LoVo (cell line): ENCODE measurements around the gene PPHLN1.

Source experiments
- DNase-seq: peaks from one replicate; pipeline ENCODE4 v3.0.0-alpha.2; 2016; ENCODE audit warnings: low spot score

PPHLN1 gene, protein sequence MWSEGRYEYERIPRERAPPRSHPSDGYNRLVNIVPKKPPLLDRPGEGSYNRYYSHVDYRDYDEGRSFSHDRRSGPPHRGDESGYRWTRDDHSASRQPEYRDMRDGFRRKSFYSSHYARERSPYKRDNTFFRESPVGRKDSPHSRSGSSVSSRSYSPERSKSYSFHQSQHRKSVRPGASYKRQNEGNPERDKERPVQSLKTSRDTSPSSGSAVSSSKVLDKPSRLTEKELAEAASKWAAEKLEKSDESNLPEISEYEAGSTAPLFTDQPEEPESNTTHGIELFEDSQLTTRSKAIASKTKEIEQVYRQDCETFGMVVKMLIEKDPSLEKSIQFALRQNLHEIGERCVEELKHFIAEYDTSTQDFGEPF

DNA sequence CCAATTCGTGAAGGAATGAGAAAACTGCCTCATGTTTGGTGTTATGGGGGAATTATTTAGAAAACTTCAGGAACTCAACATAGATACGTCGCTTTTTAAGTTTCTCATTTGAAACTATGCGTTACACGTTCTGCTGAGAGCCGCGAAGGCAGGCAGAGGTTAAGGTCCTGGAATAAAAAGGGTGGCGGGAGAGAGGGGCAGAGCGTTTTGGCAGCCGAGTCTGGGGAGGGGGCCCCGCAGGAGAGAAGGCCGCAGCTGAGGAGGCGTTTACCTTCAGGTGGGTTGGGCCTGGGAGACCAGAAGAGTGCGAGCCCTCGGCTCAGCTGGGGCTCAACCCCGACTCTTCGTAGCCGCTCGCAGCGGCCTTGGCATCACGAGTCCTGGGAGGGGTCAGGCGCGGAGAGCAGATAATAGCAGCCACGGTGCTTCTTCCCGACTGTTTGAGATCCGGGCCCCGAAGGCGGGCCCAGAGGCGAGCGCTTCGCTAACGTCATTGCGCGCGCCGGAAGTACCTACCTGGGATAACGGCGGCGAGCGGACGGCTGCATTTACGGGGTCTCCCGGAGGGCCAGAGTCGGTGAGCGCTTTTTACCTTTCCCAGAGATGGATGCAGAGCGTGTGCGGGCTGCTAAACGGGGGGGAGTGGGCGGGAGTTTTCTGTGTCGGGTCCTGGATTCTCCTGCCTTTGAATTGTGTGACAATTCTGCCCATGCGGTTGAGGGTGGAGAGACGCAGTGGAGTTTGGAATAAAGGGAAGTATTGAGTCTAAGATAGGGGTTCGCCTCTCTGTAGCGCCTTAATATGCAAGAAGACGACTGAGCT lies at the start of gene PPHLN1, which contains the start of gene ZCRB1:
PPHLN1 (plus strand) TSS at position 515 of the 822 bp plus-strand sequence. CDS start 9,736 bp downstream, outside the sequence.
ZCRB1 (minus strand) TSS at position 442 of the 822 bp plus-strand sequence. CDS start 1,992 bp downstream, outside the sequence.
- DNase-seq: peak; percentile 94

DNA sequence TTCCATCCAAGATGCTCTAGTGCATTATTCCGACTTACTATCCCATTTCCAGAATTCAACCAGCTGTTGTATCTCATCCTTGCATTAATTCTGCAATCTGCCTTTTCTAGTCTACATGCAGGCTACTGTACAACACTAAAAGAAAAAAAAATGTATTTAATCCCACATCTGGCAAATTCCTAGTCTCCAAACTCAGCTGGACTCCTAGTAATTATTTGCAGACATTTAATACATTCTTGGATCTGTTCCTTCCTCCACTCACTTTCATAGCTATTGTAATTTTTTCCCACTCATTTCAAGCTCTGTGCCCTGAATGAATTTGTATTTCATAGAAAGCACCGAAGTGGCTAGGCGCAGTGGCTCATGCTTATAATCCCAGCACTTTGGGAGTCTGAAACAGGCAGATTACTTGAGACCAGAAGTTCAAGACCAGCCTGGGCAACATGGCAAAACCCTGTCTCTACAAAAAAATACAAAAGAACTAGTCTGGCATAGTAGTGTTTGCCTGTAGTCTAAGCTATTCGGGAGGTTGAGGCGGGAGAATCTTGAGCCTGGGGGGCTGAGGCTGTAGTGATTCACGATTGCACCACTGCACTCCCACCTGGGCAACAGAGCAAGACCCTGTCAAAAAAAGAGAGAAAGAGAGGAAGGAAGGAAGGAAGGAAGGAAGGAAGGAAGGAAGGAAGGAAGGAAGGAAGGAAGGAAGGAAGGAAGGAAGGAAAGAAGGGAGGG lies 48.4 kb upstream of the PPHLN1 start:
- no peak for DNase-seq

GRCh38 chr12:42278128-42278510 lies 47.8 kb upstream of the PPHLN1 start:
- no peak for DNase-seq

- DNase-seq: no peak
These were observed 44.7 kb upstream of the PPHLN1 start for GRCh38 chr12:42281278-42281677.

DNA sequence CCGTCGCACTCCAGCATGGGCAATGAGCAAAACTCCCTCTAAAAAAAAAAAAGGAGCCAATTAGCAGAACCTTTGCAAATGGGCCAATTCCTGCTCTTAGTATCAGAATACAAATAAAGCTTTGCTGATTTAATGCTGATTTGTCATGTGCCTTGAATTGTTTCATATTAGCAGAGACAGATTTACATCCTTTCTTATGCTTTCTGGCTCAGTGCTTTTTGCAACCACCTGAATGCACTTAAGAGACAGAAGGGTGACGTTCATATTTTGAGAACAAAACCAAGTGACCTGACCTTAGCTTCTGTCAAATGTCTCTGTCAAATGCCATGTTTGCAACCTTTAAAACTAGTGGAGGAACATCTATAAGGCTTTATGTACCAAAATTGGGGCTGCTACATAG lies 44.1 kb upstream of the PPHLN1 start:
- no peak for DNase-seq

DNA sequence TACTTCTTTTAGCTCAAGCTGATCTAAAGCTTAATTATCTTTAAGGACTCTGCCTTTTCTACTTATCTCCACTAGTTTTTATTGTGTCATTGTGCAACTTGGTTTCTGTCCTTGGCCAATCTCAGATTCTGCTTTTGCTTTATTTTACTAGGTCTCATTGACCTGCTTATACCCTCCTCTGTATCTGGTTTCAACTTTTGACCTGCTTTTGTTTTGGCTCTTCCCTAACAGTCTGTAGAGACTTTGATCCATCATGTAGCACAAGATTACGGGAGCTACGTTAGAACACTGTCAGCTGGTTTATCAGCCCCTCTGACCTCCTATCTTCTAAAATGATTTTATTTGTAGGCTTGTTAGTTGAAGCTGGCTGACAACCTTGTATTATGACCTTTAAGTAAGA lies 43.7 kb upstream of the PPHLN1 start:
- DNase-seq: no peak

DNA sequence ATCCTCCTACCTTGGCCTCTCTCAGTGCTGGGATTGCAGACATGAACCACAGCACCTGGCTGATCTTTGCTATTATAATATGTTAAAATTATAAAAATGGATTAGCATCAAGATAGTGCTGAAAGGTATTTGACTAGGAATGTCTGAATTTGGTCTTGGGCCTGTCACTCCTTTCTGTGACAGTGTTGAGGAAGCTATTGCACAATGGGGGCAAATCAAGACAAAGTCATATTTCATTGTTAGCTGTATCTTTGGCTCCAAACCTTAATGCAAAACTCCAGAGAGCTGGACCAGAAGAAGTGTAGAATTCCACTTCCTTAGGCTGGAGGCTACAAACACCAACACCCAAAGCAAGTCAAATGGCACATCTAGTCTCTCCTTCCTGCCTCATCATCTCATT lies 42.2 kb upstream of the PPHLN1 start:
- no peak for DNase-seq

DNA sequence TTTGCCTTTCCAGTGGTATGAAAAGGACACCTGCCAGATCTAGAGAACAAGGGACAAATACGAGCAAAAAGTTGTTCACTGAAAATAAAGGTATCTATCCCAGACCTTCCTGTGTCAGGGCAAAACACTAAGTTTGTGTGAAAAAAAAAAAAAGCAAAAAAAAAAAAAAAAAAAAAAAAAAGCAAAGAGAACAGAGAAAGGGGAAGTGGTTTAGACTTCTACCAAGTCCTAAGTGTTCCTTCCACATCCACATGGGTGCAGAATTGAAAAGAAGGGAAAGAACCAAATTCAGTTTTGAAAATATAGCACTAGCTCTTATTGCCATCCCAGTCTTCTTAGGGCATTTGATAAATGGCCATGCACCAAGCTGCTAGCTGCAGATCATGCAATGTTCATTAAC lies 41.8 kb upstream of the PPHLN1 start:
- DNase-seq: no peak

DNA sequence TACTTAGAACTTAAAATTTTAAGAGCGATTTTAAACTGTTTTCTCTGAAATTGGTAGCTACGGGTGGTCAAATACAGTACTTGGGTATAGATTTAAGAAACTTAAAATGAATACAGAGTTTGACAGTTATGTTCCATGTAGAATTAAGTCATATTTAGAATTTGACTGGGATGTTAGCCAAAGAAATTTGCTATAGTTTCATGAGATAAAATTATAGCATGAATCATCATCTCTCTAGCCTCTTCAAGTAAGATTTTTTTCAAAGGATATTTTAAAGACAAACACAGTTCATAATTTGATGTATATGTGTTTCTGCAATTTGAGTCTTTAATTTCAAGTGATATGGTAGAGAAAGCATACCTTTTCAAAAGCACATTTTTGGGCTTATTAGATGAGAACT lies 41.1 kb upstream of the PPHLN1 start:
- no peak for DNase-seq

DNA sequence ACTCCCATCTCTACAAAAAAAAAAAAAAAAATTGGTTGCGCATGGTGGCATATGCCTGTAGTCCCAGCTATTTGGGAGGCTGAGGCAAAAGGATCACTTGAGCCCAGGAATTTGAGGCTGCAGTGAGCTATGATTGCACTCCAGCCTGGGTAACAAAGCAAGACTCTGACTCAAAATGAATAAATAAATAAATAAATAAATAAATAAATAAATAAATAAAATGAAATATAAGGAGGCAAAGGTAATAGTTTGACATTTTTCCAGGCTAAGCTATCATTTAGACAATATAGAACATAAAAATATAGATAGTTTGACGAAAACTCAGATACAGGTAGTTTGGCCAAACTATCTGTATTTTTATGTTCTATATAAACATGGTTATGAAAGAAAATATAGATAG lies 40.5 kb upstream of the PPHLN1 start:
- no peak for DNase-seq

DNA sequence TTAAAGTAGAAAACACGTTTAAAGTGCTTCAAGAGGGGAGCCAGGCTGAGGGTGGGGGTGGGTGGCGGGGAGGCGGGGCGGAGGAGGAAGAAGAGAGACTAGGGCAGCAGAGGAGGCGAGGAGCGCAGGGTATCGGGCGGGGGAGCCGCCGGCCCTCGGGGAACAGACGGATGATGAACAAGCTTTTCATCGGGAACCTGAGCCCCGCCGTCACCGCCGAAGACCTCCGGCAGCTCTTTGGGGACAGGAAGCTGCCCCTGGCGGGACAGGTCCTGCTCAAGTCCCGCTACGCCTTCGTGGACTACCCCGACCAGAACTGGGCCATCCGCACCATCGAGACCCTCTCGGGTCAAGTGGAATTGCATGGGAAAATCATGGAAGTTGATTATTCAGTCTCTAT lies 39.2 kb upstream of the PPHLN1 start:
- no peak for DNase-seq

DNA sequence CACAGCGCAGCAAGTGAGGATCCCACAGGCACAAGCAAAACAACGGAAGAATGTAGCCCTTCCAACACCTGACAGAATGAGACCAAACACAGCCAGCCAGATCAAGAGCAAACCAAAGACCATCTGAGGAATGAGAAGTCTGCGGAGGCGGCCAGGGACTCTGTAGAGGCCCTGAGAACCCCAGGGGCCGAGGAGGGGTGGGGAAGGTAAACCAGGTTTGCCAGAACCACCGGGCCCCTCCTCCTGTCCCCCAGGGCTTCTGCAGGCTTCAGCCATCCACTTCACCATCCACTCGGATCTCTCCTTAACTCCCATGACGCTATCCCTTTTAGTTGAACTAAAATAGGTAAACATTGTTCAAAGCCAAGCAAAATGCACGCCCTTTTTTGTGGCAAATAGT lies 37.4 kb upstream of the PPHLN1 start:
- no peak for DNase-seq

DNA sequence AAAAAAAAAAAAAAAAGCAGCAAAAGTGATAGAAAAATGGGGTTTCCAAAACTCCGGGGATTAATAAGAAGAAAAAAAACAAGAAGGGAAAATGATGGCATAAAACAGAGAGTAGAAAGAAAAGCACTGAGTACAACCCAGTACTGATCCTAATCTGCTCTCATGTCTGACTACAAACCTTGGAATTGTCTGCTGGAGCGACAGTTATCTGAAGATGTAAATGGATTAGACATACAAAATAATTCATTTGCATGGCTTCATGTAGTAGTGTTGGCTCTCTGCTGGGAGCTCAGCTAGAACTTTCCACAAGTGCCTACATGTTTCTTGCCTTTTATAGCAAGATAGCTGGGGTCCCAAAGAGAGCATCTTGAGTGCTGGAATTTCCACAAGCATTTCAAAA lies 34.3 kb upstream of the PPHLN1 start:
- no peak for DNase-seq

DNA sequence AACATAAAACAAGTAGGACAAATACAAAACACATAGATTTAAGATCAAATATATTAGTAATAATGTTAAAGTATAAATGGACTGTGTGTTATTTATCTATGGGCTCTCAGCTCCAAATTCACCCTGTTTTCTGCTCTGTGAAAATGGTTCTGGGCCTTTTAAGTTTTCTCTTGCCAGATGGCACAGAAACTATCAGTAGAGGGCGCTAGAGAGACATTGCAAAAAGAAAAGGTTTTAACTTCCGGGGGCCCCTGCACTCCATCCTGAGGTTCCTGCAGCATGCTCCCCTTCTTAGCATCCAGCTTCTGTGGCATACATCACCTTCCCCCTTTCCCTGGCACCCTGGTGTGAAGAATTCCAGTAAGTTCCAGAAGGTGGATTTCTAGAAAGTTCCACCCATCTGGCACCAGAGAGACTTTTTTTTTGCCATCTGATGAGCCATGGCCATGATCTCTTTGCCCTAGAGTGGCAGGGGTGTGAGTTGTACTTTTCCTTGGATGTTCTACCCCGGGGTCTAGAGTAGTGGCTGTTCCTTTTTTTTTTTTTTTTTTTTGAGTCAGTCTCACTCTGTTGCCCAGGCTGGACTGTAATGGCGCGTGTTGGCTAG lies 29.4 kb upstream of the PPHLN1 start:
- DNase-seq: no peak

GRCh38 chr12:42298887-42299286 lies 27.1 kb upstream of the PPHLN1 start:
- DNase-seq: no peak

GRCh38 chr12:42299392-42300308 lies 26.3 kb upstream of the PPHLN1 start:
- no peak for DNase-seq

- no peak for DNase-seq
These were observed 19.7 kb upstream of the PPHLN1 start for GRCh38 chr12:42306297-42306696.

GRCh38 chr12:42308390-42308789 lies 17.6 kb upstream of the PPHLN1 start:
- no peak for DNase-seq

- DNase-seq: no peak
These were observed 16.0 kb upstream of the PPHLN1 start for GRCh38 chr12:42309996-42310395.

GRCh38 chr12:42315108-42315507 lies 10.9 kb upstream of the PPHLN1 start:
- no peak for DNase-seq

DNA sequence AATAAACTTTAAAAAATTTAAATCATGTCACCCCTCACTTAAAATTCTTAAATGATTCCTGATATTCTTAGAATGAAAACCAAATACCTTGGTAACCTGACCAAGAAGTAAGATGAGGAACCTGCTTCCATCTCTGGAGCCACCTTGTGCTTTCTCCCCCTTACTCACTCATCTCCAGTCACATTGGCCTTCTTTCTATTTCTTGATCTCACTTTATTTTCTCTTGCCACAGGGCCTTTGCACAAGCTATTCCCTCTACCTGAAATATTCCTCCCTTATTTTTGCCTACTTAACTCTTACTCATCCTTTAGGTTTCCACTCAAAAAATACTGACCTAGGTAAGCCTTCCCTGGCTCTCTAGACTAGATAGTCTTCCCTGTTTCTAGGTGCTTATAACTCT lies 5.2 kb upstream of the PPHLN1 start:
- no peak for DNase-seq
